Cerebellar nuclear complex (tissue), 1 donor: Measurements from ENCODE around the gene LITAFD.

Experiments
- DNase-seq, 2 experiments: peaks; one replicate each; lab custom pipeline; 2025; lab: John Stamatoyannopoulos, UW

The LITAFD gene

DNA sequence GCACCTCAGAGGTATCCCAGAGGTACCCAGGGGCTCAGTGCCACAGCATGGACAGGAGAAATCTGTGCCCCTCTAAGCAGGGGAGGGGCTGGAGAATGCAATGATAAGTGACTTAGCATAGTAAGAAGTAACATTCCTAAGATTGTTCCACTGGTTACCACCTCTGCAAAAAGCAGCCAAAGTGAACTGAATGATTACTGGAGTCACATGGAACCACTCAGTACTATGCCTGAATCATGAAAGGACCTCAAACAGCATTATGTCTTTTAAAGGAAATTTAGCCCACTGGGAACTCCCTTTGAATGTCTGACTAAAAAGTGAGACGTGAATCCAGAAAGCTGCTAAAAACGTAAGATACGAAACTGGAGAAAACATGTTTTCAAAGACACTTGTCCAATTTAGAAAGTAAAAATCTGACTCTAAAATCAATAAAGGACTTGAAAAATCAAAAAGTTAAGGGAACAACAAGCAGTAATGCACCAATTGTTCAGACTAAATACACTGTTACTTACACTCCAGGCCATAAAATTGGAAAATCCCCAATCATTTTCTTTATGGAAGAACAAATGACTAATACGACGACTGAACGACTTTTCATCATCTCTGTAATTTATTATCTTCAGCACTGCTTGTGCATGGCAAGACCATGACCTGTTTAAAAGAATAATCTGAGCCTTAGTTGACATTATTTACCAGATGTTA lies 38.6 kb downstream of the LITAFD start:
- no peak for DNase-seq

GRCh38 chr16:8921347-8921984 lies 39.3 kb downstream of the LITAFD start:
- DNase-seq = no peak

- peak in 1 of 2 experiments; percentile 31 for DNase-seq
Observed at GRCh38 chr16:8923199-8923598, 41.0 kb downstream of the LITAFD start.

GRCh38 chr16:8924214-8924613 lies 42.1 kb downstream of the LITAFD start:
- DNase-seq = no peak

DNA sequence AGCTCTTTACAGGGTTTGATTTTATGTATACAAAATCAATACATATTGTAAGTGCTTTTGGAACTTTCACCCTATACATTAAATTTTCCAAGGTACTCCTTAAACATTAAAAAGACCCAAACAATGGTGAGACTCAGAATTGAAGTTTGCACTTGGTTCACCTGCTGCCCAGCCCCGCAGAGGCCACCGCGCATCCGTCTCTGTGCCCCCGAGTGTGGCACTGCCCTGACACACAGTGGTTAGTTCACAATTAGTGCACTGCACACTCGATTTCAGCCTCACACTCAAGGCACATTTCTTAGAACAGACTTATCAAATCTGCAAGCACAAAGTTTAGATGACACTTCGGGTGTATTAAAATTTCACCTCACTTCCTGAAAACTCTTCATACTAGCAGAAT lies 43.3 kb downstream of the LITAFD start:
- DNase-seq = no peak

- DNase-seq = no peak
Observed at GRCh38 chr16:8926827-8927226, 44.7 kb downstream of the LITAFD start.

DNA sequence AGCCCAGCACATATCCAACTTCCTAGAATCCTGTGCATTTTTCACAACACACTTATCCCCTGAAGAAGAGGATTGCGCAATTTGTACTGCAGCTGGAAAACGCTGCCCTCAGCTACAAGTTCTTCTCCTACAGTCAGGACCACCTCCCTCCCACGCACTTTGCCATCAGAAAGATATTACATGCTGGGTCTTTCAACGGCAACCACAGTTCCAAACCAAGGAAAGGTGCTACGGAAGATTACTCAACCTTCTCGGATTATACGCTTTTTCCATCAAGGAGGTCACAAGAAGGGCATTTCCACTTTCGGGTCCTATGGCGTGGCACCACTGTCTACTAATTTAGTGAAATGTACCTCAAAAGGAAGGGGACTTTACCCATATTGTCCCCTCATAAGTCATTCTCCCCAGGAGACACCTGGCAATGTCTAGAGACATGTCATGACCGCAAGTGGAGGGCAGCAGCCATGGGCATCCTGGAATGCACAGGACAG lies 46.4 kb downstream of the LITAFD start:
- DNase-seq = no peak

DNA sequence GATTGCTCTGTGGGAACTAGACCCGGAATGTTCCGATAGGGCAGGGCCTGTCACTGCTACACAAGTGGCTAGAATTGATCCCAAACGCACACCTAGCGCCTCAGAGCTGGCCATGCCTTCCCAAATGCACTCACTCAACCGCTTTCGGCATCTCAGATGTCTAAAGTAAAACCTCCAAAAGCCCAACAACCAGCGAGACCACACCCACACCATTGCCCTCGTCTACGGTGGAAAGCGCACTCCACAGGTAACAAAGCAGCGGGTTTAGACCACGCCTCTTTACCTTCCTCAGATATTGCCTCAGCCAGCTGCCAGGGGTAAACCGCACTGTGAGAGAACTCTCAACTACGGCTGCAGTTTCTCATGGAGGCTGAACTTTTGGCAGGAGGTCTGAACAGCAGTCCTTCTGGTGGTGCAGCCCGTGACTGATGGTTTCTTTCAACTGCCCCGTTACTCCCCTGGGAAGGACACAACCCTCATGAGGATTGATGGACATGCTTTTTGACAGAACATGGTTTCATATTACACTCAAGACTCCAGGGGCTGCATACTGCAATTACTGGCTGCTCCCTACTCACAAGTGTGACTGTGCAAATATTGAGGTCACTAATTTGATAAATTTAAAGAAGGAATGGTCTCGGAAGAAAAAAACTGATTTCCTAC lies 47.1 kb downstream of the LITAFD start:
- no peak for DNase-seq

- DNase-seq = no peak
Observed at GRCh38 chr16:8931859-8932258, 49.7 kb downstream of the LITAFD start.

- DNase-seq = no peak
Observed at GRCh38 chr16:8934601-8935000, 52.5 kb downstream of the LITAFD start.
